Epithelial cell of prostate (primary cell): ENCODE data around the gene ZSWIM3.
"Not testable (repeated sequence)": the region's sequence is repeated elsewhere in the genome, so short reads cannot be mapped to it uniquely, and the experiment has no call there.

Source experiments
- DNase-seq: peaks from one replicate; pipeline ENCODE4 v3.0.0-alpha.2; 2011; ENCODE audit warnings: low read depth, low spot score
- H3K27ac ChIP-seq: fragments of 450-650 bp; 2 replicates; pipeline ENCODE4 v1.5.1; 2017; ENCODE audit warnings: mild to moderate bottlenecking

Gene ZSWIM3

DNA sequence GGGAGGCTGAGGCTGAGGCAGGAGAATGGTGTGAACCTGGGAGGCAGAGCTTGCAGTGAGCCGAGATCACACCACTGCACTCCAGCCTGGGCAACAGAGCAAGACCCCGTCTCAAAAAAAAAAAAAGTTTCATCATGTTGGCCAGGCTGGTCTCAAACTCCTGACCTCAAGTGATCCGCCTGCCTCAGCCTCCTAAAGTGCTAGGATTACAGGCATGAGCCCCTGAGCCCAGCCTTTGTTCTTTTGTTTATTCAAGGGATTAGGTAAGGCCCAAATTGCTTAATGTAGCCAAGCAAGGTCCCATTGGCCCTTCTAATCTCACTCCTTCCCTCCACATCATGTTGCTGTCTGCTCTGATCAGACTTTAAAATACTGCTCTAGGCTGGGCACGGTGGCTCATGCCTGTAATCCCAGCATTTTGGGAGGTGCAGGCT, 27.7 kb upstream of the ZSWIM3 start:
- not testable (repeated sequence) for DNase-seq

DNA sequence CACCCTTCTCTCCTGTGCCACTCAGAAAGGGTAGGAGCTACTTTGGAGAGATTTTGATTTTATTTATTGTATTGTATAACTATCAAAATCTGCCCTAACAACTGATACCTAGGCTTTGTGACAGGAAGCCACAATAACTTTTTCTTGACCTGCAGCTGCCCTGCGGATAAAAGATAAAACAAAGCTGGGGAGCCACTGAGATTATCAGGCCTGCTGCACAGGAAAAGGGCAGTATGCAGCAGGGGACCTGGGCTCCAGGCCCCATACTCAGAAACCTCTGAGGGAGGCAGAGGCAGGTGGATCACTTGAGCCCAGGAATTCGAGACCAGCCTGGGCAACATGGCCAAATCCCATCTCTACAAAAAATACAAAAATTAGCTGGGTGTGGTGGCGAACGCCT, 24.8 kb upstream of the ZSWIM3 start:
- H3K27ac ChIP-seq = peak overlapping the region; percentile 67
- DNase-seq = no peak

More for the DNA sequence above, 27.7 kb upstream of the ZSWIM3 start:
- not testable (repeated sequence) for H3K27ac ChIP-seq

DNA sequence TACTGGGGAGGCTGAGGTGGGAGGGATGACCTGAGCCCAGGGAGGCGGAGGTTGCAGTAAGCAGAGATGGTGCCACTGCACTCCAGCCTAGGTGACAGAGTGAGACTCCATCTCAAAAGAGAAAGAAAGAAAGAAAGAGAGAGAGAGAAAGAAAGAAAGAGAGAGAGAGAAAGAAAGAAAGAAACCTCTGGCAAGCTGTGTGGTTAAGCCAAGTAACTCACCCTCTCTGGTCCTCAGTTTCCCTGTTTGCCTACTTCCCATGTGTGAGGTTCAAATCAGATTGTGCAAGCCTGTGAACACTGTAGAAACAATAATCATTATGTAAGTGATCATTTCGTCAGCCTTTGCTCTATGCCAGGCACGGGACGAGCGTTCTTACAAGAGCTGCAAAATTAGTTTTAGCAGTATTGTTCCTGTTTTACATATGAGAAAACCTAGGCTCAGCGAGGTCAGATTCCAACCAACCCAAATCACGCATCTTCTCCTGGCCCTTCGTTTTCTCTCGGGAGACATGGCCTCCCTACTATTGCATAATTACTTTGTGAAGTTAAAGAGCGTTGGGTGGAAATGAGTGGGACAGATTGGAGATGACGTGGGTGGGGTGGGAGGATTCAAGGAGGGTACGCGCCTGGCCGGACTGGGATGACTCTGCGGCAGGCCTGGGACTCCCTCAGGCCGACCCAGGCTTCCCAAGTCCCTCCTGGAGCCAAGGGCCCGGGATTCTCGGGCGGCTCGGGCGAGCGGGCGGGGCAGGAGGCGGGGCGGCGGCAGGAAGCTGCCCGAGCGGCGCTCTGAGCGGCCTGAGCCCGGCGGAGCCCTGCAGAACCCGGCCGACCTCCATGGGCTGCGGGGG, 24.2 kb upstream of the ZSWIM3 start, which contains the start of gene SNX21:
Gene SNX21, plus strand, starts transcription at position 770 of the 853 bp plus-strand sequence. CDS start 121 bp downstream, outside the sequence.
- peak within 1 kb of the TSS; percentile 67 for H3K27ac ChIP-seq
- no peak for DNase-seq

DNA sequence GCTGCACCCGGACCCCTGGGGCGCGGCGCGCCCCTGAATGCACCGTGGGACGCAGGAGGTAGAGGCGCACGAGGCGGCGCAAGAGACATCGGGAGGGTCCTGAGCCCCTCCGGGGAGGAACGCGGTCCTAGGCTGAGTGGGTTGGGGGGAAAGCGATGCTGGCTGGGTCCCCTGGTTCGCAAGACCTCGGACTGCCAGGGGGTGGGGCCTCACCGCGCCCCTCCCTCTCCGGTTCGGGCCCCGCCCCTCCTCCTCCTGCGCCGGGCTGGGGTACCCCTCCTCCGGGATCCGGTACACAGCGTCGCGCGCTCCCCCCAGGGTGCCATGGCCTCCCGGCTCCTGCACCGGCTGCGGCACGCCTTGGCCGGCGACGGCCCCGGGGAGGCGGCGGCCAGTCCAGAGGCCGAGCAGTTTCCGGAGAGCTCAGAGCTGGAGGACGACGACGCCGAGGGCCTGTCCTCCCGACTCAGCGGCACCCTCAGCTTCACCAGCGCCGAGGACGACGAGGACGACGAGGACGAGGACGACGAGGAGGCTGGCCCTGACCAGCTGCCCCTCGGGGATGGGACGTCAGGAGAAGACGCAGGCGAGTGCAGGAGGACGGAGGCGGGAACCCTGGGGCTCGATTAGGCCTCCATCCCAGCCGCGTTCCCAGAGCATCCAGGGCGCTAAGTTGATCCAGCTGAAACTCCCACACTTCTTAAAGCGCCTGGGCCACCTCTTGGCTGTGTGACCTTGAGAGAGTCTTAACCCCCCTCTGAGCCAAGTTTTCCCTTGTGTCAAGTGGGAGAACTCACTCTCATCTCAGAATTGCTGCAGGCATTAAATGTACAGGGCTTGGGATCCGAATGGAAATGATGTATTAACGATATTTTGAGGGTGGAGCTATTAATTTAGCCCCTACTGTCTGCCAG, 23.3 kb upstream of the ZSWIM3 start:
- peak overlapping the region; percentile 67 for H3K27ac ChIP-seq

DNA sequence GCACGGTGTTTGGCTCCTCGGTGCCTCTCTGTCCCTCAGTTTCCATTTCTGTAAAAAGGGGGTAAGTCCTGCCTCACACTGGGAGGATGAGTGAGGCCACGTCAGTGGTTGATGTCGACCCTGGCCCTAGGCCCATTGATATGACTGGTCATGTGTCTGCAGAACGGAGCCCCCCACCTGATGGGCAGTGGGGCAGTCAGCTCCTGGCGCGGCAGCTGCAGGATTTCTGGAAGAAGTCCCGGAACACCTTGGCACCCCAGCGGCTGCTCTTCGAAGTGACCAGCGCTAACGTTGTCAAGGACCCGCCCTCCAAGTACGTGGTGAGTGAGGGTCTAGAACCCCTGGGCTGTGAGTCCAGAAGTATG, 22.6 kb upstream of the ZSWIM3 start:
- no peak overlapping the region for H3K27ac ChIP-seq
- DNase-seq = no peak

More for the DNA sequence above, 23.3 kb upstream of the ZSWIM3 start:
- DNase-seq = no peak

DNA sequence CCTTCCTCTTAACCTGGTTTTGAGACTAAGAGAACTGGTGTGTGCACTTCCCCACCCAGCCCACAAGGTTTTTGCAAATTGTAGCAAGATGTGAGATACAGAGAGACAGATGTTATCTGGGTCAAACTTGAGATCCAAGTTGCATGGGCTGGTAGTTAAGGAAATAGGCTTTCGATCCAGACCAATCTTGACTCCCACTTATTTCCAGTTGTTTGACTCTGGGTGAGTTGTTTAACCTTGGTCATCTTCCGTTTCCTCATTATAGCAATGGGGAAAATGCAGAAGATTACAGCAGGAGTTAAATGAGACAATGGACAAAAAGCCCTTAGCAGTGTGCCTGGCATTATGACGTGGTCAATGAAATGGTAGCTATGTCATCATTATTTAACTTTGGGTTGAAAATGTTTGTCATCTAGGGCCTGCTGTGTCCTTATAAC, 22.1 kb upstream of the ZSWIM3 start:
- no peak for DNase-seq
- H3K27ac ChIP-seq = no peak overlapping the region

DNA sequence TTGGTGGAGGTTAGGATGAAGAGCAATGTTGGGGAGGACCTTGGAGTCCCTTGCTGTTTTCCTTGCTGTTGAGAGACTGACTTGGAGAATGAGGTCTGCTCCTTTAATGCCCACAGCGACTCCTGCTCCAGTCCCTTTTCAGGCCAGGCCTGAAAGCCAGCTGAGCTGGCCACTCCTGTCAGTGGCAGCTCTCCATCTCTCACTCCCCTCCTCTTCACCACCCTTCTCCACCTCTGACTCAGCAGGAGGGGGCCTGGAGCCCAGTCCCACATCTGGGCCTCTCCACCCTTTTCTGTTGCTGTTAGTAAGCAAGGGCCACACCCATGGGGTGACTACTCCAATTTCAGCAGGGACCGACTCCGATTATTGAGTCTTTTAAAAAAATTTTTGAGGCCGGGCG, 21.6 kb upstream of the ZSWIM3 start:
- DNase-seq = no peak
- no peak overlapping the region for H3K27ac ChIP-seq

DNA sequence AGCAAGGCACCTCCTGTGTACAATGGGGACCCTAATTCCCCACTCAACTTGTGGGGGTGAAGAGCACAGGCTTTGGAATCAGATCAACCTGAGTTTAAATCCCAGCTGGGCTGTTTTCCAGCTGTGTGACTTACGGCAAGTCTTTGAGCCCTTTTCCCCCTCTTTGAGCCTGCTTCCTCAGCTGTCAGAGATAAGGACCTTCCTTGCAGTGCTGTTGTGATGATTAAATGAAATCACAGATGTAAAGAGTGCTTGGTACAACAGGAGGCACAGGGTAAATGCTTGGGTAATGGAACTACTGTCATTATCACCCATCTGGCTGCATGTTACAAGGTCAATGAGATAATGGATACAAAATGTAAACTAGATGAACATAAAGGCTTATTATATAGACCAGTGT, 20.6 kb upstream of the ZSWIM3 start:
- DNase-seq = no peak
- no peak overlapping the region for H3K27ac ChIP-seq

DNA sequence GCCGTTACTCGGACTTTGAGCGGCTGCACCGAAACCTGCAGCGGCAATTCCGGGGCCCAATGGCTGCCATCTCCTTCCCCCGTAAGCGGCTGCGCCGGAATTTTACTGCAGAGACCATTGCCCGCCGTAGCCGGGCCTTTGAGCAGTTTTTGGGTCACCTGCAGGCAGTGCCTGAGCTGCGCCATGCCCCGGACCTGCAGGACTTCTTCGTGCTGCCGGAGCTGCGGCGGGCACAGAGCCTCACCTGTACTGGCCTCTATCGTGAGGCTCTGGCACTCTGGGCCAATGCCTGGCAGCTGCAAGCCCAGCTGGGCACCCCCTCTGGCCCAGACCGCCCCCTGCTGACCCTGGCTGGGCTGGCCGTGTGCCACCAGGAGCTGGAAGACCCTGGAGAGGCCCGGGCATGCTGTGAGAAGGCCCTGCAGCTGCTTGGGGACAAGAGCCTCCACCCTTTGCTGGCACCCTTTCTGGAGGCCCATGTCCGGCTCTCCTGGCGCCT, 16.7 kb upstream of the ZSWIM3 start:
- no peak for DNase-seq
- no peak overlapping the region for H3K27ac ChIP-seq

DNA sequence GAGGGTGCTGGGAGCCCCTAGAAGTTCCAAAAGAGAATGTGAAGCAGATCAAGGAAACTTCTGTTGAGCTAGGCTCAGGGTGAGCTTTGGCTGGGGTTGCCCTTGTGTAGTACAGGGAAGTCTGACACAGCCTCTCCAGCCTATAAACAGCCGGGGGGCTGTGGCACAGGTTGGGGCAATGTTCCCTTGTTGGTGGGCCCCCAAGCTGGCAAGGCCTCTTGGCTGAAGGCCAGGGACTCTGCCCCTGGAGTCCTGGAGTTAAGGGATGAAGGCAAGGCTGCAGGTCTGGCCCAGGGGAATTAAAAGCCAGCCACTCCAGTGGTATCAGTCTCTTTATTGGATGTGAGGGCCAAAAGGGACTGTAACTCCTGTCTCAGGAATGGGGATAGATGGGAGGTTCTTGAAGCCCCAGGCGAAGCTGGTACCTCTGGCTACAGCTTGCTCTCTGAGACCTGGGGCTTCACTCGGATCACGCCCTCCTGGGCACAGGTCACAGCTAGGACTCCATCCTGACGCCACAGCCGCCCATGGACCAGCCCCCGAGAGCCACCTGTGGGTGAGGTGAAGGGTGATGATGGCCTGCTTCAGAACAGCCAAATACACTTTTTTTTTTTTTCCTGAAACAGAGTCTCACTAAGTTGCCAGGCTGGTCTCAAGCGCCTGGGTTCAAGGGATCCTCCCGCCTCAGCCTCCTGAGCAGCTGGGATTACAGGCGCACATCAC, 15.8 kb upstream of the ZSWIM3 start:
- no peak overlapping the region for H3K27ac ChIP-seq
- DNase-seq = no peak

DNA sequence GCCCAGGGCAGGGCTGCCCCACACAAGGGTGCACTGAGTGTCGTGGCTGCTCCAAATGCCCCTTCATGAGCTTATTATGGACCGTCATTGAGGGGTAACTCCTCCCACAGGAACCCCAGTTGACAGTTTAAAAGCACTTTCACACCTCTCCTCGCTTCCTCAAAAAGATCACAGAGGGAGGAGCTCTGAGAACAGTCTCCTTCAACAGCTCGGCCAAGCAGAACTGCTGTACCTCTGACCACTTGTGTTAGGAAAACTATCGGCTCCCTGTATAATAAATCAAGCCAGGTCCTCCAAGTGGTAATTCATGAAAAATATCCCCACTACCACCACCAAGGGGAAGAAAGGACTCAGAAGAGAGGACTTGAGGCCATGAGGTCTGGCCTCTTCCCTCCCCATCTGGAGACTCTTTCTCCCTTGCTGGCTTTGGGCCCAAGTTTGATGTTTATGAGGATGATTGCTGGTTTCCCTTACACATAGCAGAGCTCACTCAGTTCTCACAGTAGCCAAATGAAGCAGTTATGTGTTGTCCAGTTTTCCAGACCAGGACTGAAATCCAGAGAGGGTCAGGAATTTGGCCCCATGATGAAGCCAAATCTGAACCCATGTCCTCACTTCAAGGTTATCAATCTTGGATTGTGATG, 15.1 kb upstream of the ZSWIM3 start:
- H3K27ac ChIP-seq = no peak overlapping the region

DNA sequence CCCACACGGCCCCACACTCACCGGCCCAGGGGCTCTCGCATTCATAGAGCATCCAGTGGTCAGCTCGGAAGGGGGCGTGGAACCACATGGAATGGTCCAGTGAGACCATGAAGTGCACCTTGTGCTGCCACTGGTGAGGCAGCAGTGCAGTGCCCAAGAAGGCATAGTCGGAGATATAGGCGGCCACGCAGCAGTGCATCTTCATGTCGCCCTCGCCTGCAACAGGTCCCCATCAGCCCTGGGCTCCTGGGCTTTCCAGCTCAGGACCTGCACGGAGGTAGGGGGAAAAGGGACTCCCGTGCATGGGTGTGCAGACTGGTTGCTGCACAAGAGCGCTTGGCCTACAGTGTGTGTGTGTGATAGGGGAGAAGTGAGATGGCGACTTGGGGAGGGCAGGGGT, 13.9 kb upstream of the ZSWIM3 start:
- no peak overlapping the region for H3K27ac ChIP-seq
- no peak for DNase-seq

More for the DNA sequence above, 15.1 kb upstream of the ZSWIM3 start:
- DNase-seq = no peak

DNA sequence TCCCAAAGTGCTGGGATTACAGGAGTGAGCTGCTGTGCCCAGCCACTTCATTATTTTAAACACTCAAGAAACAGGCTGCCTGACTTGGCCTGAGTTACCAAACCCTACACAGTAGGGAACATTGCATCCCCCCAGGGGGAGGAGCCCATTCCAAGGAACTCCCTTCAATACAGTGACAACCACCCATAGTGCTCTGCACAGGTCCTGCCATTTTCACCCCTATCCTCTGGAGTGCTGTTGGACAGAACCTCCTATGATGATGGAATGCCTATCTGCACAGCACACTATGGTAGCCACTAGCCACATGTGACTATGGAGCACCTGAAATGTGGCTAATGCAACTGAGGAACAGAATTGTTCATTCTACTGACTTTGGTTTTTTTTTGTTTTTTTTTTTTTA, 12.0 kb upstream of the ZSWIM3 start:
- no peak for DNase-seq
- no peak overlapping the region for H3K27ac ChIP-seq

DNA sequence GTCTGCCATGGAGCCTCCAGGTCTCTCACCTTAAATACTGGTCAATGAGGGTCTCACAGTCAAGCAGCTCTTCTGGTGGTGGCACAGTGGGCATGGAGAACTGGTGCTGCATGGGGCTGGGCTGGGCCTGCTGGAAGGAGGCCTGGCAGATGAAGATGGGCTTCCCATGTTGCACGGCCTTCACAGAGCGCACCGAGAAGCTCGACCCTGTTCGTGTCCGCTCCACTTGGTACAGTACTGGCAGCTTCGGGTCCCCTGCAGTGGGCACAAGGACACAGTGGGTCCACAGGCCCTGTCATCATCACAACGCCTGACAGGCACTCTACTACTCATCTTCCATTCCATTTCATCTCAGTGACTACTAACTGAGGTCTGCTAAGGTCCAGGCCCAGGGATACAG, 9.0 kb upstream of the ZSWIM3 start:
- no peak overlapping the region for H3K27ac ChIP-seq
- no peak for DNase-seq

DNA sequence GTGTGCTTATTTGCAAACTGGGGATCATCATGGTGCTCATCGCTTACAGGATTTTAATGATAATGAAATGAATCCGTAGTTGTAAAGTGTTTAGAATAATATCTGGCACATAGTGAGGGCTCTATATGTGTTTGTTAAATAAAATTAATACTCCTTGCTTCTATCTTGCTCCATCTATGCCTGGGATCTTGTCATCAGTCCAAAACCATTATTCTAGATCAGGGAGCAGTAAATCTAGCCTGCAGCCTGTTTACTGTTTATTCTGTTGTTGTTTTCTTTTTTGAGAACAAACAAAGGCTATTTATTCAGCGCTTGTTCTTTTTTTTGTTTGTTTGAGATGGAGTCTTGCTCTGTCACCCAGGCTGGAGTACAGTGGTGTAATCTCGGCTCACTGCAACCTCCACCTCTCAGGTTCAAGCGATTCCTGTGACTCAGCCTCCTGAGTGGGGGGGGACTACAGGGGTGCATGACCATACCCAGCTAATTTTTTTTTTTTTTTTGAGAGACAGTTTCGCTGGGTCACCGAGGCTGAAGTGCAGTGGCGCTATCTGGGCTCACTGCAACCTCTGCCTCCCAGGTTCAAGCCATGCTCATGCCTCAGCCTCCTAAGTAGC, 8.3 kb upstream of the ZSWIM3 start:
- DNase-seq = no peak

DNA sequence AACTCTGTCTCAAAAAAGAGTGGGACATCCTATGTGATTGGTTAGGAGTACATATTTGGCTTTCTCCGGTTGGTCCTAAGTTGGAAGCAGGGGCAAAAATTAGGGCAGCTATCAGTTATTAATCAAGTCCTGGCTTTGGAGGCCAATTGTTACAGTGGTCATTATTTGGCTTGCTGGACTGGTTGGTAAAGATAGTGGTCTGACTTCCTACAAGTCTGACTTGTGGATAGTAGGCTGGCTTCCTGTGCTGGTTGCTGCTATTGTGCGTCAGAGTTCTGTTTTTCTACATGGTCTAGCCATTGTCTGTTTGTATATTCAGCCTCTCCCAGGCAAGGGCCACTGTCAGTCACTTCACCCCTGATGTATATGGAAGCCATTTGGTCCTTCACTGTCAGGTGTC, 7.2 kb upstream of the ZSWIM3 start:
- no peak overlapping the region for H3K27ac ChIP-seq
- no peak for DNase-seq

More for the DNA sequence above, 8.3 kb upstream of the ZSWIM3 start:
- H3K27ac ChIP-seq = no peak overlapping the region

DNA sequence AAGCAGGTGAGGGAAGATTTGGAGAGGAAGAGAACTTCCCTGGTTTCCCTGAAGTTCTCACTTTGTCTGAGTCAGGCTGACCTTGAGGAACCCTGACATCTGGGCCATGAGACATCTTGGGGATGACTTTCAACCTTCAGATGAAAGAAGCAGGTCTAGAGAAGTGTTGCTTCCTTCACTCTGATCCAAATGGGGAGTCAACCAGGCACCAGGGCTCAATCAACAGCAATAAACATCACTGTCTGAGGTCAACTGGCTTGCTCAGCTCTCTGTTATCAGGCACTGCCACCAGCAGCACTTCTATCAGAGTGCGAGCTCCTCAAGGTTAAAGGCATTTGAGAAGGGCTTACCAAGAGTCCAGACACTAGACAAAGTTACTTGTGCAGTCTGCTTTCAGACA, 6.5 kb upstream of the ZSWIM3 start:
- no peak overlapping the region for H3K27ac ChIP-seq
- no peak for DNase-seq

DNA sequence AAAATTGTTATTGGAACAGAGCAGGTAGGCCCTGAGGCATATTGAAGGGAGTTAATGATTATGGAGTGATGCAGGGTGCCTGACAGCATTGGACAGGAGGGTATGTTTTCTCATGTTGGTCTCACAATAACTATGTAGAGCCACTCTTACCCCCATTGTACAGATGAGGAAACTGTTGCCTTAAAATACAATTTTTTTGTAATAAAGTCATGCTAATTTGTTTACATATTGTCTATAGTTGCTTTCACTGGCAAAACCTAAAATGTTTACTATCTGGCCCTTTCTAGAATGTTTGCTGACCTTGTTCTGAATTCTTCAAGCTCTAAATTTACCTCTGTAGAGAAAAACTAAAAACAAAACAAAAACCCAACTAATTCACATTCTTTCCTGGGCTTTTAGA, 5.9 kb upstream of the ZSWIM3 start:
- no peak overlapping the region for H3K27ac ChIP-seq
- DNase-seq = no peak

DNA sequence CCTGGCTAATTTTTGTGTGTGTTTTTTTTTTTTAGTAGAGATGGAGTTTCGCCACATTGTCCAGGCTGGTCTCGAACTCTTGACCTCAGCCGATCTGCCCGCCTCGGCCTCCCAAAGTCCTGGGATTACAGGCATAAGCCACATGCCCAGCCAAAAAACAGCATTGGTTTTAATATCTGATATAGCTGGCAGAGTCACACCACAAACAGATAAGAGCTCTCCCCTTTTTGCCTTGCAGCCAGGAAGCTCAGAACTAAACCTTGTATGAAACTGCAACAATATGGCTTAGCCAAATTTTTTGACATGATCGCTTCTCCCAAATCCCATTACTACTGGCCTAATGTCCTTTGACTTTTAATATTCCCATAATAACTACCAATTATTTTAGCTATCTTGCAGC, 5.1 kb upstream of the ZSWIM3 start:
- DNase-seq = no peak
- no peak overlapping the region for H3K27ac ChIP-seq
